HG02840 (cell line): ENCODE data around the gene MILR1.
"Not testable (repeated sequence)": the region's sequence is repeated elsewhere in the genome, so short reads cannot be mapped to it uniquely, and the experiment has no call there.

ENCODE experiments used
- ATAC-seq: cut with Tn5 transposase; IDR thresholded peaks from one replicate; pipeline ENCODE4 v1.9.1; 2021; ENCODE audit warnings: mild to moderate bottlenecking, moderate library complexity, moderate number of reproducible peaks; ENCODE audit not compliant: unreplicated experiment, low FRiP score

The MILR1 gene

DNA sequence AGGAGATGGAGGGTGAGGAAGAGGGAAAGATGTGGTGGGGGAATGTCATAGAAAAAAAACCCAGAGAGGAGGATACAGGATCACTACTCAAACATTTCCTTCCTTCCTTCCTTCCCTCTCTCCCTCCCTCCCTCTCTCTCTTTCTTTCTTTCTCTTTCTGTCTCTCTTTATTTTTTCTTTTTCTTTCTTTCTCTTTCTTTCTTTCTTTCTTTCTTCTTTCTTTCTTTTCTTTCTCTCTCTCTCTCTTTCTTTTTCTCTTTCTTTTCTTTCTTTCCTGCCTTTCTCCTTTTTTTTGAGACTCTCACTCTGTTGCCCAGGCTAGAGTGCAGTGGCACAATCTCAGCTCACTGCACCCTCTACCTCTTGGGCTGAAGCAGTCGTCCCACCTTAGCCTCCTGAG is 17.9 kb downstream of the MILR1 start:
- ATAC-seq: not testable (repeated sequence)

DNA sequence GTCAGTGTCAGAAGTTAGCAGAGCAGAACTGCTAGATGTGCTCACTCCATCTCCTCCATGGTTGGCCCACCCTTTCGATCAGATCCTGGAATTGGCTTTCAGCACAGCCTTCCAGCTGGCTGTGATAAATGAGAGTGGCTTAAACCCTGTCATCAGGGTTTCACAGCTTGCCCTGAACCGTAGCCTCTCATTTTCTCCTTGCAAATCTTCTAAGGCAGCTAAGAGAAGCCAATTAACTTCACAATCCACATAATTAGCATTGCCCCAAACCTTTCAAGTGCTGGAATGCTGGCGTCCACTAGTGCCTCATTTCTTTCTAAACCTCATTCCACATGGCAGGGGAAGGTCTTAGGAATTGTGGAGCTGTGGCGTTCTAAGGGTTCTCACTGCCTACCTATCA is 21.7 kb downstream of the MILR1 start:
- no peak for ATAC-seq

DNA sequence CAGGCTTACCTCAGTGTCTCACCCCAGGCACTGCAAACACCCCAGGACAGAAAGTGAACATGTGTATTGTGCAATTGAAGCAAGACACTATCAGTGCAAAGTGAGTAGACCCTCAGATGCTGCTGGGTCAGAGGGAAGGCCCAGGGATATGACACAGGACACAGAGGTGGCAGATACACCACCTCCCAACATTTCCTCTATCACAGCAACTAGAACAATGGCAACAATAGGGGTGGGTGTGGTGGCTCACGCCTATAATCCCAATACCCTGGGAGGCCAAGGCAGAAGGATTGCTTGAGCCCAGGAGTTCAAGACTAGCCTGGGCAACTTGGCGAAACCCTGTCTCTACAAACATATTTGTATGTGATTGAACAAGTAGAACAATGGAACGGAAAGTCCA is 22.5 kb downstream of the MILR1 start:
- no peak for ATAC-seq

DNA sequence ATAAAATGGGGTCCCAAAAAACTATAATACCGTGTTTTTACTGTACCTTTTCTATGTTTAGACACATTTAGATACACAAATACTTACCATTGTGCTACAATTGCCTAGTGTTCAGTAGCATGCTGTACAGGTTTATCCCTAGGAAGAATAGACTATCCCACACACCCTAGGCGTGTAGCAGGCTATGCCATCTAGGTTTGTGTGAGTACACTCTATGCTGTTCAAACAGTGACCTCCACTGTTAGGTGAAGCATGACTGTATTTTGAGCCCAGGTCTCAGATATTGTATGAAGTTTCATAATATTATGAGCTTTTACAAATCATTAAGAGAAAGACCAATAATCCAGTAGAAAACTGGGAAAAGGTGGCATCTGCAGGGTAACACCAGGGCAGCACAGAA is 23.6 kb downstream of the MILR1 start:
- ATAC-seq: no peak

DNA sequence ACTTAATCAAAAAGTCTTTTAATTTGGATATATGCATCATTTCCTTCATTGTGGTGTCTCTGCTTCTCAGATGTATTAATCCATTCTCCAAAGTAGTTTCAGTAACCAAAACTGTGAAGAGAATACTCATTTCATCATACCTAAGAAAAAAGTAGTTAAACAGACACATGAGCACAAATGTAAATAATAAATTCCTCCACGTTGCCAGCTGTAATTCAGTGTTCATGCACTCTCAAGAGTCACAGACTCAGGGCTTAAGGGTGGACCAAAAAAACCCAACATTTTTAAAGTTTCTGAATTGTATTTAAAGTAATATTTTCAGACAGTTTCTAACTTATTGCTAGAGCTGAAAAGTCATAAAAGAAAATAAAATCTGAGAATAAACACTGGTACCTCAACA is 28.9 kb downstream of the MILR1 start:
- ATAC-seq: no peak

DNA sequence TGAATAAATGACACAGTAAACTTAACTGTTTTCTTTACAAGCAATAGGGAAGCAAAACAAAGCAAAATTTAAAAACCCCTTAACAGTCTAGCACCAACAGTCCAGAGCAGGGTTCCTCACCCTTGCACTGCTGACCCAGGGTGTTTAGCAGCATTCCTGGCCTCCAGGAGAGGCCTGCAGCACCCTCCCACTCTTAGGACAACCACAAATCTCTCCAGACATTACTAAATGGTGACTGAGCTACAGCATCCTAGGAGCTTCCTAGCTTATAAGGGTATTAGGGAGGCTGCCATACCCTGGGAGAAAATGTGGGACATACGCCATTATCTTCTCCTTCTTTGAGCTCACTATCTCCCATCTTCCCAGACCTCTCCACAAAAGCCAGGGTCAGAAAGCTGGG is 32.0 kb downstream of the MILR1 start:
- ATAC-seq: no peak

DNA sequence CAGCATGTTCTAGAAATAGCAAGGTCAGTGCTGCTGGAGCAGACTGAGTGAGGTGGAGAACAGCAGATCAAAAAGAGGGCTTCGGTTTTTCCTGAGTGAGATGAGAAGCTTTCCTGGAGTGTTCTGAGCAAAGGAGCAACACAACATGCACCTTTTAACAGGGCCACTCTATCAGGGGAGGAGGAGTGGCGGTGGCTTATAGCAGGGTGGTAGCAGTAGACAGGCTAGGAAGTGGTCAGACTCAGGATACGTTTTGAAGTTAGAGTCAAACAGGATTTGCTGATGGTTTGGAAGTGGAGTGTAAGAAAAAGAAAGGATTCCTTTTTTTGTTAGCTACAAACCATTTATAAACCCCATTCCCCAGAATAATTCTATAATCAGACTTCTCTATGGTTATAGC is 35.5 kb downstream of the MILR1 start:
- no peak for ATAC-seq

DNA sequence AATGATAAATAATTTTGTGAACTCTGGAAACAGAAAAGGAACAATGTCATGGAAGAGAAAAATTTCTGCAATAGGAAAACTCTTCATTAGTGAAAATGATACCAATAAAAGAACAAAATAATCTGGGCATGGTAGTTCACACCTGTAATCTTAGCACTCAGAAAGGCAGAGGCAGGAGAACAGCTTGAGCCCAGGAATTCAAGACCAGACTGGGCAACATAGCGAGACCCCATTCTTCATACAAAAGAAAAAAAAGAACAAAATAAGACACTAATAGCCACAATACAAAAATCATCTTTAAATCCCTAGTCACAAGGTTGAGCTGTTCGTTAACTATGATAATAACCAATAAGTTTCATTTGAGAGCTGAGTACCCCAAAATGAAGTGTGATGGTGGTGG is 39.4 kb downstream of the MILR1 start:
- ATAC-seq: no peak

DNA sequence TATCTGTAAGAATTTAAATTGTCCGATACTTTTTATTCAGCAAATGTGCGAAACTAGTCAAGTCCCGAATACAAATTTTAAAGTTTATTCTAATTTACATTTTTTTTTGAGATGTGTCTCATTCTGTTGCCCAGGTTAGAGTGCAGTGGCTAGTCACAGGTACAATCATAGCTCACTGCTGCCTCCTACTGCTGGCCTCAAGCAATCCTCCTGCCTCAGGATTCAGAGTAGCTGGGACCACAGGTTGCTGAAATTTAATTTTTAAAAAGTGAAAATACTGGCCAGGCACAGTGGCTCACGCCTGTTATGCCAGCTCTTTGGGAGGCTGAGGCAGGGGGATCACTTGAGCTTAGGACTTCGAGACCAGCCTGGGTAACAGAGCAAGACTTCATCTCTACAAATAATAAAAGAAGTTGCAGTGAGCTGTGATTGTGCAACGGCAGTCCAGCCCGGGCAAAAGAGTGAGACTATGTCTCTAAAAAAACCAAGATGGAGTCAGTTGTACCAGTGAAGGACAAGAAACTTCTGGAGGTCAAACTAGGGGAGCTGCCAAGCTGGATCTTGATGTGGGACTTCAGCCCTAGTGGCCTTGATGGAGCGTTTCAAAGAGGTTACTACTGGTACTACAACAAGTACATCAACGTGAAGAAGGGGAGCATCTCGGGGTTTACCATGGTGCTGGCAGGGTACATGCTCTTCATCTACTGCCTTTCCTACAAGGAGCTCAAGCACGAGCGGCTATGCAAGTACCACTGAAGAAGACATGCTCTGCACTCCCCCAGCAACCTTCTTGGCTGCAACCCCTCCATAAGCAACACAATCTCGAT is 42.3 kb downstream of the MILR1 start:
- no peak for ATAC-seq

DNA sequence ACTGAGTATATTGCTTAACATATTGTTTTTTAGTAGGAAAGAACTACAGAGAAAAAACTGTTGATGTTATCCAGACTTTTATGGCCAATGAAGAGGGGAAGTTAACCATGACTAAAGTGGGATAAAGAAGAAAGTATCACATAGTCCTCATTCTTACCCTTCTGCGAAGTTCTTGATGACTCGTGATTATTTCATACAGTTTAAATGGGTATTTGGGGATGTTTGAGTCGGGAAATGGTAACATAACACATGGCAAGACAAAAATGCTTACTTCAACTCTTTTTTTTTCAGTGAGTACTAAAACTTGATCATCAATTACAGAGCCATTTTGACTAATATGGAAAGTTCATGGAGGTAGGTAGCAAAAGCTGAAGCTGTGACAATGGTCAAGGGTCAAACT is 43.1 kb downstream of the MILR1 start:
- no peak for ATAC-seq

DNA sequence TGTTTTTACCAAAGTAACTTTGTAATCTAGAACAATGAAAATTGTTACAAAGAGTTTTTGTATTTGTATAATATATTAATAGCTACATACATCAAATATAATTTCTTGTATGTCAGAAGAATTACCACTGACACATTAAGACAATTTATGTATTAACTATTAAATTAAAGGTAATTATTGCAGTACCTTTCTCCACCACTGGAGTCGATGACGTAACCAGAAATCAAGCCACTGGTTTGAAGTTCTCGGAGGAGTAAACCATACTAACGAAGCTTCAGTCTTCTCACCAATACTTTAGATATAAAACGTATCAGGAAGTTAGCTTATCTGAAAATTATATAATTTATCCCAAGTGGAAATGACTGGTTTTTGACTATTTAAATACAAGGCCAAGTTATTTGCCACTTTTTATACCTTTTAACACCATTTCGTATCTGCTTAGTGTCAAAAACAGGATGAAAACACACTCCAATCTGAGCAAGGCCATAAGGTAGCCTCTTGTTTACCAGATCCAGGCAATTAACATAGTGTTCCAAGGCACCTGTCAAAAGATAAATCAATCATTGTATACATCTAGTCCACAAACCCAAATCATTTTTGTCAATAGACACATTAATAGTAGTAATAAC is 43.7 kb downstream of the MILR1 start:
- ATAC-seq: no peak

DNA sequence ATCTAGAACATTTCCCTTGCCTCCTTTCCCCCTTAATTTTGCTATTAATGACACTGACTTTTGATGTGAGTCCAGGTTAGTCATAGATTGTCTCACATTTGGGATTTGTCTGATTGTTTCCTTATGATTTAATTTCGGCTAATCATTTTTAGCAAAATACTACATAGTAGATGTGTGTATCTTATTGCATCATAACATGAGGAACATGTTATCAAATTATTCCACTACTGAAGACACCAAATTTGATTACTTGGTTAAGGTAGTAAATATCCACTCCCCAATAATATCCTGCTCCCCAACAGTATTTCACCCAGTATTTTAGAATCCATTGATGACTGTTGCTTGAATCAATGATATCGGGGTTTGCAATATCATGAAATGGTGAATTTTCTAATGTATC is 45.2 kb downstream of the MILR1 start:
- ATAC-seq: no peak

DNA sequence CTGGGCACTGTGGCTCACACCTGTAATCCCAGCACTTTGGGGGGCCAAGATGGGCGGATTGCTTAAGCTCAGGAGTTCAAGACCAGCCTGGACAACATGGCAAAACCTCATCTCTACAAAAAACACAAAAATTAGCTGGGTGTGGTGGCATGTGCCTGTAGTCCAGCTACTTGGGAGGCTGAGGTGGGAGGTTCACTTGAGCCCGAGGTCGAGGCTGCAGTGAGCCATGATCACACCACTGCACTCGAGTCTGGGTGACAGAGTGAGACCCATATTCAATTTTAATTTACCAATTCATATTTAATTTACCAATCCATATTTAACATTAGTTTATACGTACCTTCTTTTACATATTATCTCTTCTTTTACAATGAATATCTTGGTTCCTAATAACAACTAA is 46.4 kb downstream of the MILR1 start:
- ATAC-seq: not testable (repeated sequence)

DNA sequence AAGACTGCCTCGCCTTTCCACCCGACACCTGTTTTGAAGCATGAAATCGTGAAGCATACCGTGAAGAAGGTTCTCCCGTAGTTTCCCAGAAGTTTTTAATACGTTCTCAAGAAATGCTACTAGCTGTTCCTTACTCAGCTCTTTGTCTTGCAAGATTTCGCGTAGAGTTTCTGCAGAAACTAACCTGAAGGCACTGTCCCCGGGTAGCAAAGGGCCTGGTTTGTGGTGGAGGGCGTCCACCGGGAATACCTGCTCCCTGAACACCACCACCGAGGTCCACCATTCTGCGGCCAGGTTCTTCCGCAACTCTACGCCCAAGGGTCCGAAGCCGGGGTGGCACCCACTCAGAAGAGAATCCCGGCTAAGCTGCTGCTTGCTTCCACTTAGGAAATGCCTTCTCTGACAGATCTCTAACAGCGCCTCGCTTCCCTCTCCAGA is 47.5 kb downstream of the MILR1 start:
- no peak for ATAC-seq

DNA sequence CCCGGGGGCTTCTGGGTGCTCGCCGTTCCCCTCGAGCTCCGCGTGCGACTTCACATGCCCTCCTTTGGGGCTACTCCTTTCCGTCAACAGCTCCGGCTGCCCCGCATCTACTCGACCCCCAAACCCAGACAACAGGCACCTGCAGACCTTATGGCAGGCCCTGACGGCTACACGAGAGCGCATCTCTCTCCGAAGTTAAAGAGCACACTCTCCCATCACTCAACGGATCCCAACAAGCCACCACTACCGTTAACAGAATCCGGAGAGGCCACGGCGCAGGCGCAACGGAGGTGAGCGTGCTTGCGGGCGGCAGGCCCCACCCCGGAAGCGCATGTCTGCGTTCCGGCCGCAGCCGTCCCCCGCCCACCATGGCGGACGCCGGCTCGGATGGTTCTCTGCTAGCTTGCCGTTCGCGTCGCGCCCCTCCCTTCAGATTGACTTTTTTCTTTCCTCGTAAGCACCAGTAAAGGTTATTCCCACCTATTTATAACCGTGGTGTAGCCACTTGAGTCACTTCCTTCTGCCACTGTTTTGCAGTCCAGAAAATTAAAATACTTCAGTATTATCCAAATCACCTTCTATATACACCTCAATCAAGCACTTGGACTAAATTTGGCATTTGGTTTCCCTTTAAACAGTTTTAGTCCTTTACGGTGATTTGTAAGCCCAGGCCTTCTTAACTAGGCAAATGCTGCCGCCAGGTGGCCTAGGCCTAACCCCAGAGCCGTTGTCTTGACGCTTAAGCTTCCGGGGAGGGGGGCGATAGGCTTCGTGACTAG is 48.1 kb downstream of the MILR1 start, which contains the start of gene POLG2:
TSS of gene POLG2 (minus strand) at position 269 of the 779 bp plus-strand sequence. CDS start at position 183, 86 bp downstream.
- peak; percentile 76 for ATAC-seq

DNA sequence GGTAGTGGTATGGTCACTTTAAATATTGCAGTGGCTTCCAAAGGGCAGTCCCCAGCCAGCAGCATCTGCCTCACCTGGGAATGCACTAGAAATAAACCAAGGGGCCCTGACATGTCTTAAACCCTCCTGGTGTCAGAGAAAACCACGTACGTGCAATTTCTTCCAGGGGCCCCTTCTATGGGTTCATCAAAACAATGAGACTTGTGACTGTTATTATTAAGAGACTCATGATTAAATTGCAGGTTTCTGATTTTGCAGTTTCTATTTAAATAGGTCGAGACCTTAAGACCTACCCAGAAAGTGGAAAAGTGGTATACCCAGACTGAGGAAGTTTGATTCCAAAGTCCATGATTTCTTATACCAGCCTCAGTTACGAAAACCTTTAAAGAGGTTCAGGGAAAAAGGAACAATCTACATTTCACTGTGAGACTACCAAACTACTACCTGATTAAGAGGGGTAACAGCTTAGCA is 48.7 kb downstream of the MILR1 start:
- ATAC-seq: no peak

DNA sequence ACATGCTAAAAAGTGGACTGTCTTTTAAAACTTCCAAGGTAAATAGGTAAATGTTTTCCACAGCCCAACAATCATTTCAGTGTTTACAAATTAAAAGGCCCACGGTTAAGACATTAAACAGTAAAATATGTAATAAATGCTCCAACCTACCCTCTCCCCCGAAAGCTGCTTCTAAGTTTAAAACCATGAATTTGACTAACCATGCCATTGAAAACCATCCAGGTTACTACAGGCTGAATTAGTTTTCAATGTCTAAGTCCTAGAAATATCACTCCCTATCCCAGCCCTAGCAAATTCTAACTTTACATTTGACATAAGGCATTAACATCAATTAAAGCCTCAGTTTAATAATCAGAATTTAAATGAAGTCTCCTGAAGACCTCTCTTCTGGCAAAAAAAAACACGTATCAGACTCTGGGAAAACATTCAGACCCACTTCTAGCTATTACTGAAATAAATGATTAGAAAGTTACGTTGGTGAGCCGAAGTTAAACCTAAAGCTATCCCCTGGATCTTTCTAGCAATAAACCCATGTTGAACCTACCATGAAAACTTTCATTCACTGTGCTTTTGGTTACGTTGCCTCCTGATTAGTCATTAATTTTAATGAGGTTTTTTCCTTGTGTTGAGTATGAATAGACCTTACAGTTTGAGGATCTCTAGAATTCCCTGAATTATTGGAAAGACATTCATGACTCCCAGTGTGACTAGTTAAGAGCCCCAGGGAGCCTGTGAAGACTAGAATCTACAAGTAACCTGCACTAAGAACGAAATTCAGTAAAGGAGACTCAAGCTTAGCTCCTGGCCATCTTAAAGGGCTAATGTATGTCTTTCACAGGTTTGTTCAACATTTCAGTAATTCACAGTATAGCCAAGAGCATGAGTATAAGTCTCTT is 49.6 kb downstream of the MILR1 start:
- ATAC-seq: no peak

DNA sequence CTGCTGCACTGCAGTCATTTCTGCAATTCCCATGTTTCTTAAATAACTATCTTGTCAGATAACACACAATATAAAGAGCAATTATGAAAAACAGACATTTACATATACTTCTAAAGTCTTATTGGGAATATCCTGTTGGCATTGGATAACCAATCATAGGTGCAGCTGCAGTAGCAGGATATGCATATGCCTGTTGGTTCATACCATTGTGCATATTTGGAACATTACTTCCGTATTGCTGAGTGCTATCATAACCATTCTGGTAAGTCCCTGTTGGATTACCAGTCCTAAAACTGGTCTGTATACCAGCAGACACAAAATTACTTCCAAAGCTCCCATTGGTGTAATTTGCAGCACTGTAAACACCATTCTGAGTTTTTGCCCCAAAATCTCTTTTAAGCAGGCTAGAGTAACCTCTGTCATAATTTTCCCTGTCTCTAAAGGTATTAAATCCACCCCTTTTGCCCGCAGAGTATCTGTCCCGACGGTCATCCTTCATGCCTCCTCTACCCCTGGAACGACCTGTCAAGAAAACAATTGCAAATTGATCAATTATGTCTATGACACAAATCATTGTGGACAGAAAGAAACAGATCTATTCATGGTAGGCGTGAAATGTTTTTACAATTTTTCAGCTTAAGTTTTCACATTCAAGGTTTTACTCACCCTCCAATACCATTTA is 51.0 kb downstream of the MILR1 start:
- no peak for ATAC-seq

DNA sequence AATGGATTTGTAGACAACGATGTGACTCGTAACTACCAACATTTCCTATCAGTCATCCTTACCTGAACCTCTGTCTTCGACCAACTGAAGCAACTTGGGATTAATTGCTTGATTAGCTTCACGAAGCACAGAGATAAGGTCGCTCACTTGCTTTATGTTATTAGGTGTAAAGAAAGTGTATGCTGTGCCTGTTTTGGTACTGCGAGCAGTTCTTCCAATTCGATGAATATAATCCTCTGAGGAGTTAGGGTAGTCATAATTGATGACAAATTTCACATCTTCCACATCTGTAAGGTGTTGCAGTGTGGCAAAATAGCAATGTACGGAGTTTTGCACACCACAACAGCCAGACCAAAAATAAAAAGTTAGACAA is 51.6 kb downstream of the MILR1 start:
- no peak for ATAC-seq
